Neural progenitor cell (in vitro differentiated cells): ENCODE measurements around the gene HLA-DQB1. TPM values are rescaled to one million over a fixed set of nuclear protein-coding genes. Genes with fewer than 3 reads are reported as not detected.
"Not testable (repeated sequence)": the region's sequence is repeated elsewhere in the genome, so short reads cannot be mapped to it uniquely, and the experiment has no call there.

Experiments
- DNase-seq: peaks from one replicate; pipeline ENCODE4 v3.0.0-alpha.2; 2016; ENCODE audit warnings: low spot score
- H2AFZ ChIP-seq: fragments of 200-600 bp; sonication (generic); replicated peaks from 2 replicates; pipeline ENCODE4 v1.6.1; 2016; ENCODE audit warnings: antibody characterized with exemption
- H3F3A ChIP-seq: fragments of 200-600 bp; sonication (generic); 2 replicates; pipeline ENCODE4 v1.6.1; 2016; ENCODE audit warnings: antibody characterized with exemption, low read depth
- H3K27ac ChIP-seq: fragments of 200-600 bp; sonication (generic); 2 replicates; pipeline ENCODE4 v1.5.1; 2016; ENCODE audit warnings: mild to moderate bottlenecking
- H3K27me3 ChIP-seq: fragments of 200-600 bp; sonication (generic); 2 replicates; pipeline ENCODE4 v1.6.1; 2016; ENCODE audit warnings: mild to moderate bottlenecking, moderate library complexity
- H3K36me3 ChIP-seq: fragments of 200-600 bp; sonication (generic); 2 replicates; pipeline ENCODE4 v1.5.1; 2016
- H3K4me1 ChIP-seq: fragments of 200-600 bp; sonication (generic); 2 replicates; pipeline ENCODE4 v1.6.1; 2016; ENCODE audit warnings: mixed run types
- H3K4me2 ChIP-seq: fragments of 200-600 bp; sonication (generic); 2 replicates; pipeline ENCODE4 v1.6.1; 2016
- H3K4me3 ChIP-seq: fragments of 200-600 bp; sonication (generic); 2 replicates; pipeline ENCODE4 v1.5.1; 2016
- H3K79me2 ChIP-seq: fragments of 200-600 bp; sonication (generic); 2 replicates; pipeline ENCODE4 v1.6.1; 2016; ENCODE audit warnings: low read depth
- H3K9ac ChIP-seq: fragments of 200-600 bp; sonication (generic); 2 replicates; pipeline ENCODE4 v1.6.1; 2016
- H3K9me3 ChIP-seq: fragments of 200-600 bp; sonication (generic); 2 replicates; pipeline ENCODE4 v1.5.1; 2016; ENCODE audit warnings: low read depth
- H4K20me1 ChIP-seq: fragments of 200-600 bp; sonication (generic); 2 replicates; pipeline ENCODE4 v1.6.1; 2016; ENCODE audit warnings: low read depth
- H3K27ac Mint-ChIP-seq: 3 replicates; pipeline ENCODE4 v1.8.0; 2021; ENCODE audit warnings: mixed read lengths
- H3K27me3 Mint-ChIP-seq: 2 replicates; pipeline ENCODE4 v1.8.0; 2022; ENCODE audit warnings: low read depth, mild to moderate bottlenecking, inconsistent platforms, moderate library complexity, mixed read lengths; ENCODE audit not compliant: insufficient read depth
- H3K36me3 Mint-ChIP-seq: 3 replicates; pipeline ENCODE4 v1.8.0; 2021; ENCODE audit warnings: mixed read lengths
- H3K4me1 Mint-ChIP-seq: 3 replicates; pipeline ENCODE4 v1.8.0; 2021; ENCODE audit warnings: mixed read lengths
- H3K4me3 Mint-ChIP-seq: 3 replicates; pipeline ENCODE4 v1.8.0; 2021; ENCODE audit warnings: mild to moderate bottlenecking, moderate library complexity, mixed read lengths
- H3K9me3 Mint-ChIP-seq: 3 replicates; pipeline ENCODE4 v1.8.0; 2020; ENCODE audit warnings: mixed read lengths
- CTCF ChIP-seq: fragments of 200-600 bp; sonication (generic); IDR thresholded peaks from 2 replicates; pipeline ENCODE4 v1.5.1; 2017; ENCODE audit warnings: antibody characterized with exemption, mild to moderate bottlenecking
- EZH2 ChIP-seq: fragments of 200-600 bp; sonication (generic); IDR thresholded peaks from 2 replicates; pipeline ENCODE4 v1.6.1; 2017; ENCODE audit warnings: antibody characterized with exemption, mild to moderate bottlenecking, moderate library complexity
- EZH2phosphoT487 ChIP-seq: fragments of 200-600 bp; sonication (generic); IDR thresholded peaks from 2 replicates; pipeline ENCODE4 v1.6.1; 2017; ENCODE audit warnings: antibody characterized with exemption
- total RNA-seq: library from RNA; depleted of rRNA; stranded (reverse); fragments of >200 nt; gene quantifications from 2 replicates; pipeline ENCODE4 v1.2.3, GENCODE V29; 2015; ENCODE audit warnings: low replicate concordance

HLA-DQB1 gene
- total RNA-seq, 1 donor from 2014 or later = 4.7 TPM

GRCh38 chr6:32662099-32662498, 4.4 kb downstream of the HLA-DQB1 start:
- no peak overlapping the region for H3K4me2 ChIP-seq
- no peak overlapping the region for H3K4me3 ChIP-seq
- no peaks in the 10 kb centered on the region for H3K36me3 Mint-ChIP-seq
- no peak overlapping the region for H2AFZ ChIP-seq
- H3K9ac ChIP-seq = no peak overlapping the region
- no peak overlapping the region for H3K27ac Mint-ChIP-seq
- no peak for DNase-seq
- H3K27me3 Mint-ChIP-seq = peaks cover 27% of the 10 kb centered on the region
- no peaks in the 10 kb centered on the region for H3K9me3 Mint-ChIP-seq
- H3K4me3 Mint-ChIP-seq = no peak overlapping the region
- H3K27me3 ChIP-seq = peaks cover 10% of the 10 kb centered on the region
- H3K36me3 ChIP-seq = no peaks in the 10 kb centered on the region
- H3K4me1 Mint-ChIP-seq = peaks cover 12% of the 10 kb centered on the region
- TF ChIP-seq CTCF (no peak), EZH2phosphoT487 (no peak), EZH2 (no peak)
- no peaks in the 10 kb centered on the region for H3K4me1 ChIP-seq
- no peaks in the 10 kb centered on the region for H3K9me3 ChIP-seq
- no peaks in the 10 kb centered on the region for H3K79me2 ChIP-seq
- H4K20me1 ChIP-seq = no peaks in the 10 kb centered on the region
- no peak overlapping the region for H3K27ac ChIP-seq
- no peaks in the 10 kb centered on the region for H3F3A ChIP-seq

- Histone ChIP-seq H3K9me3 (no peaks in the 10 kb centered on the region), H3K9ac (no peak overlapping the region), H3K4me2 (no peak overlapping the region), H3K36me3 (no peaks in the 10 kb centered on the region), H3K4me1 (no peaks in the 10 kb centered on the region), H3K27ac (no peak overlapping the region), H4K20me1 (no peaks in the 10 kb centered on the region), H3K27me3 (no peaks in the 10 kb centered on the region), H3K4me3 (no peak overlapping the region), H2AFZ (no peak overlapping the region), H3F3A (no peaks in the 10 kb centered on the region), H3K79me2 (no peaks in the 10 kb centered on the region)
- H3K36me3 Mint-ChIP-seq = no peaks in the 10 kb centered on the region
- H3K9me3 Mint-ChIP-seq = no peaks in the 10 kb centered on the region
- peak overlapping the region; percentile 3 for H3K4me3 Mint-ChIP-seq
- DNase-seq = no peak
- H3K27ac Mint-ChIP-seq = no peak overlapping the region
- H3K4me1 Mint-ChIP-seq = peaks cover 9% of the 10 kb centered on the region
- TF ChIP-seq EZH2phosphoT487 (no peak), EZH2 (no peak), CTCF (no peak)
- peaks cover 10% of the 10 kb centered on the region for H3K27me3 Mint-ChIP-seq
Measured at GRCh38 chr6:32659856-32660595, 6.4 kb downstream of the HLA-DQB1 start.

- Histone ChIP-seq H3K4me1 (no peaks in the 10 kb centered on the region), H3K79me2 (no peaks in the 10 kb centered on the region), H3K4me2 (no peak overlapping the region), H3K27ac (no peak overlapping the region), H3K4me3 (no peak overlapping the region), H3K36me3 (no peaks in the 10 kb centered on the region), H3K9me3 (no peaks in the 10 kb centered on the region), H3F3A (no peaks in the 10 kb centered on the region), H2AFZ (no peak overlapping the region), H3K27me3 (no peaks in the 10 kb centered on the region), H3K9ac (no peak overlapping the region), H4K20me1 (no peaks in the 10 kb centered on the region)
- H3K4me3 Mint-ChIP-seq = no peak overlapping the region
- no peak for TF ChIP-seq EZH2
- TF ChIP-seq EZH2phosphoT487 = no peak
- no peak for TF ChIP-seq CTCF
- H3K9me3 Mint-ChIP-seq = peaks cover 2% of the 10 kb centered on the region
- peaks cover 10% of the 10 kb centered on the region for H3K27me3 Mint-ChIP-seq
- no peak for DNase-seq
- H3K27ac Mint-ChIP-seq = no peak overlapping the region
- H3K36me3 Mint-ChIP-seq = no peaks in the 10 kb centered on the region
- H3K4me1 Mint-ChIP-seq = peaks cover 9% of the 10 kb centered on the region
Measured at GRCh38 chr6:32658268-32658897, 8.1 kb downstream of the HLA-DQB1 start.

- H3K4me1 Mint-ChIP-seq, H3K9ac ChIP-seq, H3K9me3 Mint-ChIP-seq, H3K79me2 ChIP-seq, H3K36me3 Mint-ChIP-seq, H3K36me3 ChIP-seq, H3K4me3 ChIP-seq, H3K4me2 ChIP-seq, H3K27ac Mint-ChIP-seq, H3K27me3 ChIP-seq, DNase-seq, H3K27me3 Mint-ChIP-seq, H3K4me1 ChIP-seq, H3F3A ChIP-seq, H3K9me3 ChIP-seq, H2AFZ ChIP-seq, H4K20me1 ChIP-seq, H3K4me3 Mint-ChIP-seq, H3K27ac ChIP-seq: not testable (repeated sequence)
Measured at GRCh38 chr6:32657819-32658218, 8.6 kb downstream of the HLA-DQB1 start.

- H3K4me3 ChIP-seq, H3K27me3 ChIP-seq, H3K27ac ChIP-seq, H4K20me1 ChIP-seq, H3K36me3 ChIP-seq, H3K9ac ChIP-seq, H3K4me1 Mint-ChIP-seq, H3F3A ChIP-seq, H2AFZ ChIP-seq, H3K9me3 Mint-ChIP-seq, H3K36me3 Mint-ChIP-seq, H3K9me3 ChIP-seq, H3K27me3 Mint-ChIP-seq, H3K4me3 Mint-ChIP-seq, H3K4me1 ChIP-seq, DNase-seq, H3K79me2 ChIP-seq, H3K4me2 ChIP-seq, H3K27ac Mint-ChIP-seq: not testable (repeated sequence)
Measured at GRCh38 chr6:32657329-32657728, 9.1 kb downstream of the HLA-DQB1 start.
